Activated T-cell treated with anti-CD3 and anti-CD28 coated beads, Interleukin-2, amount 50 U/mL, for 72 hours (primary cell): ENCODE measurements around the gene PDCD4. TPM values are rescaled to one million over a fixed set of nuclear protein-coding genes. Genes with fewer than 3 reads are reported as not detected.
A peak's percentile ranks its signal among the peaks of the same experiment; 100 is the strongest.
"Not testable (repeated sequence)": the region's sequence is repeated elsewhere in the genome, so short reads cannot be mapped to it uniquely, and the experiment has no call there.

ENCODE experiments used
- ATAC-seq, 2 donors: fragments of 150-1000 bp; cut with Tn5 transposase; replicated peaks in 1 of 2; 2 replicates each; pipeline ENCODE4 v1.10.0; 2021; ENCODE audit warnings: moderate library complexity in 2 of 2, mild to moderate bottlenecking in 1 of 2
- DNase-seq, 2 donors: peaks; one replicate each; pipeline ENCODE4 v3.0.0; 2021 to 2022; ENCODE audit warnings: mixed read lengths in 1 of 2
- H3K27ac Mint-ChIP-seq: one replicate; pipeline ENCODE4 v1.8.0; 2022; ENCODE audit warnings: mild to moderate bottlenecking, moderate library complexity, mixed read lengths
- H3K27me3 Mint-ChIP-seq: one replicate; pipeline ENCODE4 v1.8.0; 2022; ENCODE audit warnings: low read depth, mixed read lengths
- H3K36me3 Mint-ChIP-seq, 2 donors: one replicate each; pipeline ENCODE4 v1.8.0; 2022; ENCODE audit warnings: mixed read lengths in 2 of 2, mild to moderate bottlenecking in 1 of 2; ENCODE audit not compliant: insufficient read depth in 2 of 2
- H3K4me1 Mint-ChIP-seq: one replicate; pipeline ENCODE4 v1.8.0; 2022; ENCODE audit warnings: low read depth, mixed read lengths
- H3K4me3 Mint-ChIP-seq, 2 donors: one replicate each; pipeline ENCODE4 v1.8.0; 2022; ENCODE audit warnings: mild to moderate bottlenecking in 2 of 2, mixed read lengths in 2 of 2, moderate library complexity in 2 of 2
- H3K9me3 Mint-ChIP-seq, 2 donors: one replicate each; pipeline ENCODE4 v1.8.0; 2022; ENCODE audit warnings: mixed read lengths in 2 of 2
- total RNA-seq, 2 donors: library from RNA; stranded (reverse); gene quantifications; one replicate each; pipeline ENCODE4 v1.2.3, GENCODE V29; 2022

The PDCD4 gene
- total RNA-seq, 2 donors from 2014 or later = 340 to 386 TPM

- peaks cover 21% of the 10 kb centered on the region for H3K4me1 Mint-ChIP-seq
- H3K36me3 Mint-ChIP-seq = not testable (repeated sequence)
Observed at GRCh38 chr10:110915600-110915999, 43.9 kb downstream of the PDCD4 start.

GRCh38 chr10:110916554-110917346 lies 45.0 kb downstream of the PDCD4 start:
- Mint-ChIP-seq H3K27me3 (no peaks in the 10 kb centered on the region), H3K4me3 (peak overlapping the region; percentile 45 to 99), H3K27ac (peak overlapping the region; percentile 96), H3K36me3 (peaks cover 8% of the 10 kb centered on the region in 2 donors), H3K9me3 (no peaks in the 10 kb centered on the region), H3K4me1 (peaks cover 29% of the 10 kb centered on the region)
- DNase-seq = no peak
- no peak for ATAC-seq

More at GRCh38 chr10:110915600-110915999, 43.9 kb downstream of the PDCD4 start:
- H3K27me3 Mint-ChIP-seq, H3K4me3 Mint-ChIP-seq, ATAC-seq, DNase-seq, H3K27ac Mint-ChIP-seq, H3K9me3 Mint-ChIP-seq: not testable (repeated sequence)

GRCh38 chr10:110918269-110918642 lies 46.5 kb downstream of the PDCD4 start:
- DNase-seq (peak; percentile 94), ATAC-seq (no peak)
- Mint-ChIP-seq H3K9me3 (no peaks in the 10 kb centered on the region), H3K4me1 (peaks cover 44% of the 10 kb centered on the region), H3K27me3 (no peaks in the 10 kb centered on the region), H3K27ac (peak overlapping the region; percentile 96), H3K4me3 (peak overlapping the region; percentile 91 to 99), H3K36me3 (peaks cover 8% of the 10 kb centered on the region in 2 donors)

- H3K4me1 Mint-ChIP-seq = peaks cover 50% of the 10 kb centered on the region
- no peaks in the 10 kb centered on the region for H3K9me3 Mint-ChIP-seq
- H3K27ac Mint-ChIP-seq = peak within 1 kb of the TSS; percentile 96
- H3K36me3 Mint-ChIP-seq = peaks cover 8% of the 10 kb centered on the region in 2 donors
- ATAC-seq = peak; percentile 92
- no peak for DNase-seq
- no peaks in the 10 kb centered on the region for H3K27me3 Mint-ChIP-seq
- peak within 1 kb of the TSS; percentile 91 to 99 for H3K4me3 Mint-ChIP-seq
Observed at GRCh38 chr10:110918643-110919348, 47.1 kb downstream of the PDCD4 start, which contains the start of gene BBIP1. BBIP1 (minus strand) TSS chr10:110919180; CDS start chr10:110918157, 1,023 bp downstream.

- peaks cover 56% of the 10 kb centered on the region for H3K4me1 Mint-ChIP-seq
- H3K36me3 Mint-ChIP-seq = peaks cover 8 to 9% of the 10 kb centered on the region in 2 donors
- no peaks in the 10 kb centered on the region for H3K27me3 Mint-ChIP-seq
- no peaks in the 10 kb centered on the region for H3K9me3 Mint-ChIP-seq
- H3K27ac Mint-ChIP-seq = peak within 1 kb of the TSS; percentile 96
- ATAC-seq (peak; percentile 52), DNase-seq (peak; percentile 98 to 100)
- H3K4me3 Mint-ChIP-seq = peak within 1 kb of the TSS; percentile 91 to 99
Observed at GRCh38 chr10:110919349-110919931, 47.7 kb downstream of the PDCD4 start, which contains the start of gene SHOC2. SHOC2 (plus strand) TSS chr10:110919604; CDS start chr10:110964359, 44,755 bp downstream.

GRCh38 chr10:110919971-110920881 lies 48.5 kb downstream of the PDCD4 start:
- peak in 1 of 2 donors; percentile 1 for ATAC-seq
- Mint-ChIP-seq H3K4me3 (peak overlapping the region; percentile 91 to 99), H3K4me1 (peaks cover 58% of the 10 kb centered on the region), H3K27ac (peak overlapping the region; percentile 96), H3K27me3 (no peaks in the 10 kb centered on the region), H3K9me3 (no peaks in the 10 kb centered on the region), H3K36me3 (peaks cover 8 to 9% of the 10 kb centered on the region in 2 donors)
- DNase-seq = peak; percentile 29 to 31

GRCh38 chr10:110923856-110924493 lies 52.2 kb downstream of the PDCD4 start:
- peak overlapping the region; percentile 56 to 73 for H3K4me3 Mint-ChIP-seq
- no peaks in the 10 kb centered on the region for H3K9me3 Mint-ChIP-seq
- DNase-seq (no peak), ATAC-seq (no peak)
- peaks cover 3 to 8% of the 10 kb centered on the region in 2 donors for H3K36me3 Mint-ChIP-seq
- H3K27ac Mint-ChIP-seq = peak overlapping the region; percentile 64
- peaks cover 67% of the 10 kb centered on the region for H3K4me1 Mint-ChIP-seq
- H3K27me3 Mint-ChIP-seq = no peaks in the 10 kb centered on the region

GRCh38 chr10:110927461-110927860 lies 55.7 kb downstream of the PDCD4 start:
- Mint-ChIP-seq H3K36me3 (peaks cover 0 to 1% of the 10 kb centered on the region in 2 donors), H3K27me3 (no peaks in the 10 kb centered on the region), H3K9me3 (no peaks in the 10 kb centered on the region), H3K4me1 (peaks cover 58% of the 10 kb centered on the region), H3K27ac (no peak overlapping the region), H3K4me3 (no peak overlapping the region)
- DNase-seq = no peak
- no peak for ATAC-seq

- Mint-ChIP-seq H3K27me3 (no peaks in the 10 kb centered on the region), H3K4me3 (no peak overlapping the region), H3K4me1 (peaks cover 22% of the 10 kb centered on the region), H3K9me3 (no peaks in the 10 kb centered on the region), H3K36me3 (peaks cover 0 to 4% of the 10 kb centered on the region in 2 donors), H3K27ac (no peak overlapping the region)
- DNase-seq (no peak), ATAC-seq (no peak)
Observed at GRCh38 chr10:110931769-110932381, 60.1 kb downstream of the PDCD4 start.

- Mint-ChIP-seq H3K36me3 (peaks cover 0 to 4% of the 10 kb centered on the region in 2 donors), H3K9me3 (no peaks in the 10 kb centered on the region), H3K4me3 (no peak overlapping the region), H3K4me1 (peaks cover 20% of the 10 kb centered on the region), H3K27ac (no peak overlapping the region), H3K27me3 (no peaks in the 10 kb centered on the region)
- ATAC-seq (no peak), DNase-seq (no peak)
Observed at GRCh38 chr10:110932505-110933180, 60.9 kb downstream of the PDCD4 start.

- no peaks in the 10 kb centered on the region for H3K27me3 Mint-ChIP-seq
- no peak for ATAC-seq
- no peak overlapping the region for H3K27ac Mint-ChIP-seq
- H3K4me1 Mint-ChIP-seq = peaks cover 16% of the 10 kb centered on the region
- H3K4me3 Mint-ChIP-seq = no peak overlapping the region
- peaks cover 2 to 12% of the 10 kb centered on the region in 2 donors for H3K36me3 Mint-ChIP-seq
- DNase-seq = no peak
- H3K9me3 Mint-ChIP-seq = peaks cover 0 to 2% of the 10 kb centered on the region in 2 donors
Observed at GRCh38 chr10:110936757-110937156, 65.0 kb downstream of the PDCD4 start.
